ENCODE results near the gene AMOT.

DNA sequence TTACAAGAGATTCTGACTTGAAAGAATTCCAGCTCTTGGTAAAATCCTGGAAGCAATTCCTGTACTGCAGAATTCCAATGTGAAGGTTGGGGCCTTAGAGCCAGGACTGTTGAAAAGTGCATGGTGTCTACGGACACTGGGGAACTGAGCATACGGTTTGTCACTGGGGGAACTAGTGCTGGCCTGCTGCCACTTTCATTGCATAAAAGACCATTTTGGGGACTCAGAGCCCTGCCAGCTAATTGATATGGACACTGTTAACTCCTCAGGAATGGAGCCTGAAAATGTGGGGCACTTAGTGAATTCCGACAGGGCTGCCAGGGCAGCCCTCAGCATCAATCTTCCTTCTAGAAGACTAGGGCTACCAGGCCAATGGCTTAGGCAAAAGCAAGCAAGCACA, 55.9 kb downstream of the AMOT start:
- TF ChIP-seq POLR2A (IDR thresholded peaks at IDR 0.05; ENCODE audit: low read length) (no peak), GATA1 (IDR thresholded peaks at IDR 0.05; ENCODE audit: low read depth, low read length) (no peak)
